ENCODE results near the gene USP13.

USP13 gene

GRCh38 chr3:179801856-179802255, 149.0 kb downstream of the USP13 start:
- DNase-seq = no peak

GRCh38 chr3:179806177-179806576, 153.3 kb downstream of the USP13 start:
- peak; percentile 31 for DNase-seq

- no peak for DNase-seq
Measured at GRCh38 chr3:179807588-179807987, 154.7 kb downstream of the USP13 start.

- DNase-seq = no peak
Measured at GRCh38 chr3:179809639-179810038, 156.8 kb downstream of the USP13 start.

- DNase-seq = peak; percentile 78
Measured at GRCh38 chr3:179811321-179812095, 158.7 kb downstream of the USP13 start.

GRCh38 chr3:179812096-179812382, 159.2 kb downstream of the USP13 start:
- no peak for DNase-seq

GRCh38 chr3:179819379-179819778, 166.5 kb downstream of the USP13 start:
- no peak for DNase-seq

GRCh38 chr3:179822296-179822695, 169.5 kb downstream of the USP13 start:
- no peak for DNase-seq

- DNase-seq = no peak
Measured at GRCh38 chr3:179825527-179826246, 172.8 kb downstream of the USP13 start.

- DNase-seq = no peak
Measured at GRCh38 chr3:179826247-179826637, 173.4 kb downstream of the USP13 start.

- DNase-seq = no peak
Measured at GRCh38 chr3:179828738-179829137, 175.9 kb downstream of the USP13 start.

- no peak for DNase-seq
Measured at GRCh38 chr3:179829401-179829800, 176.6 kb downstream of the USP13 start.

GRCh38 chr3:179832333-179832854, 179.6 kb downstream of the USP13 start:
- DNase-seq = no peak

GRCh38 chr3:179833294-179833693, 180.5 kb downstream of the USP13 start:
- no peak for DNase-seq

GRCh38 chr3:179837374-179837773, 184.5 kb downstream of the USP13 start:
- no peak for DNase-seq

Measured in EL (cell line).